Measurements from ENCODE around the gene NAALADL1. TPM values are rescaled to one million over a fixed set of nuclear protein-coding genes. Genes with fewer than 3 reads are reported as not detected.

NAALADL1 gene
- total RNA-seq, 2 experiments from 2014 or later, result 2.7 to 3.9 TPM

DNA sequence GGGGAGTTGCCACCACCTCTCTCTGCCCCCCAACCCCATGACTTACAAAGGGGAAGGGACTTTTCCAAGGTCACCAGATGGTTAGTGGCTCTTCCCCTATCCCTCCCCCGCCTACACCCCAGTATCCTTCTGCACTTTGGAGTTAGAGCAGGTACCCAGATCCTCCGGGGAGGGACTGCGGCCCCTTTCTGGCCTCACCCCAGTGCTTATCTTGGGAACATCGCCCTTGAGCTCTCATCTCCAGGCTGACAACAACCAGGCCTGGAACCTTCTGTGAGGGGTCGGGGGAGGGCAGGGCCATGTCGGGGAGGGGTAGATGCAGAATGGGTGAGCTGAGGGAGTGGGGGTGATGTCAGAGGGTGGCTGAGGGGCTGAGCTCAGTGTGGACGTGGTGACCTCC, 7.5 kb upstream of the NAALADL1 start:
- POLR2A ChIA-PET, result interaction anchor here (0.6 to 0.7 kb wide), 2 partner anchors 48 to 124 kb away, joined by 3 to 4 read pairs; no protein-coding TSS in a partner anchor

DNA sequence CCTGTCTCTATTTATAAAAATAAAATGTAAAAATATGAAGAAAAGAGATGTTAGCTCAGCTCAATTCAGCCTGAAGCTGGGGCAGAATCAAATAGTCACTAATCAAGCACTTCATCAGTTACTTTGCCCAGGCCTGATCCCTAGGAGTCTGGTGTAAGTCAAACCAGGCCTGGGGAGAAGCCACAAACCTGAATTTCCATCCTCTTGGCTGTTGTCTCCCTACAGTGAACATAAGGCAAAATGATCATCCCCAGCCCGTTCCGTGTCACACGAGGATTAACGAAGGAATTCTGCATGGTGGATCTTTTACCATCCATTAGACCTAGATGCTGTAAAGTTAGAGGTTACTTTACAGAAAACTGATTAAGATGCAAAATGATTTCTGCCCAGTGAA, 6.5 kb upstream of the NAALADL1 start:
- no peak overlapping the region for H3K4me2 ChIP-seq (ENCODE audit: low read length)
- peaks cover 24% of the 10 kb centered on the region for H3K4me1 ChIP-seq (ENCODE audit: insufficient read depth, low read length, poor library complexity, severe bottlenecking)
- intact Hi-C loops (cut with micrococcal nuclease; ENCODE audit: unreplicated experiment), result no loop called here
- H3K9me2 ChIP-seq (ENCODE audit: insufficient read depth, low read length), result no peaks in the 10 kb centered on the region
- no peaks in the 10 kb centered on the region for H3K79me2 ChIP-seq (ENCODE audit: insufficient read depth, low read depth, low read length)
- TF ChIP-seq, protein P1, sequence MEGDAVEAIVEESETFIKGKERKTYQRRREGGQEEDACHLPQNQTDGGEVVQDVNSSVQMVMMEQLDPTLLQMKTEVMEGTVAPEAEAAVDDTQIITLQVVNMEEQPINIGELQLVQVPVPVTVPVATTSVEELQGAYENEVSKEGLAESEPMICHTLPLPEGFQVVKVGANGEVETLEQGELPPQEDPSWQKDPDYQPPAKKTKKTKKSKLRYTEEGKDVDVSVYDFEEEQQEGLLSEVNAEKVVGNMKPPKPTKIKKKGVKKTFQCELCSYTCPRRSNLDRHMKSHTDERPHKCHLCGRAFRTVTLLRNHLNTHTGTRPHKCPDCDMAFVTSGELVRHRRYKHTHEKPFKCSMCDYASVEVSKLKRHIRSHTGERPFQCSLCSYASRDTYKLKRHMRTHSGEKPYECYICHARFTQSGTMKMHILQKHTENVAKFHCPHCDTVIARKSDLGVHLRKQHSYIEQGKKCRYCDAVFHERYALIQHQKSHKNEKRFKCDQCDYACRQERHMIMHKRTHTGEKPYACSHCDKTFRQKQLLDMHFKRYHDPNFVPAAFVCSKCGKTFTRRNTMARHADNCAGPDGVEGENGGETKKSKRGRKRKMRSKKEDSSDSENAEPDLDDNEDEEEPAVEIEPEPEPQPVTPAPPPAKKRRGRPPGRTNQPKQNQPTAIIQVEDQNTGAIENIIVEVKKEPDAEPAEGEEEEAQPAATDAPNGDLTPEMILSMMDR (conservative IDR thresholded peaks at IDR 0.05; ENCODE audit: low read length), result no peak
- TF ChIP-seq EZH2phosphoT487 (IDR thresholded peaks at IDR 0.05; ENCODE audit: borderline replicate concordance, low read depth, low read length), result no peak
- H4K20me1 ChIP-seq (ENCODE audit: insufficient read depth, low read length), result no peaks in the 10 kb centered on the region
- no peak overlapping the region for H3K4me3 ChIP-seq (ENCODE audit: low read depth, low read length, poor library complexity, severe bottlenecking)
- no peak overlapping the region for H3K27ac ChIP-seq (ENCODE audit: low read depth, low read length, poor library complexity, severe bottlenecking)
- no peaks in the 10 kb centered on the region for H3K9me3 ChIP-seq (ENCODE audit: low read length)
- no peak for DNase-seq (ENCODE audit: low spot score)
- POLR2A ChIA-PET, result interaction anchor here (0.8 kb wide), 1 partner anchor 66 kb away, joined by 4 read pairs; no protein-coding TSS in a partner anchor
- no peaks in the 10 kb centered on the region for H3K36me3 ChIP-seq (ENCODE audit: insufficient read depth, low read length)
- BruUV-seq (replicated peaks), result no TSS peak
- H2AFZ ChIP-seq (ENCODE audit: low read length), result no peak overlapping the region
- CTCF ChIA-PET (ENCODE audit: unreplicated experiment), result no interaction called here

More for the DNA sequence above, 7.5 kb upstream of the NAALADL1 start:
- Histone ChIP-seq H3K4me3 (ENCODE audit: low read depth, low read length, poor library complexity, severe bottlenecking) (no peak overlapping the region), H3K4me2 (ENCODE audit: low read length) (no peak overlapping the region), H3K27ac (ENCODE audit: low read depth, low read length, poor library complexity, severe bottlenecking) (no peak overlapping the region), H3K79me2 (ENCODE audit: insufficient read depth, low read depth, low read length) (no peaks in the 10 kb centered on the region), H2AFZ (ENCODE audit: low read length) (no peak overlapping the region), H4K20me1 (ENCODE audit: insufficient read depth, low read length) (no peaks in the 10 kb centered on the region), H3K9me3 (ENCODE audit: low read length) (no peaks in the 10 kb centered on the region), H3K4me1 (ENCODE audit: insufficient read depth, low read length, poor library complexity, severe bottlenecking) (peaks cover 14% of the 10 kb centered on the region), H3K36me3 (ENCODE audit: insufficient read depth, low read length) (no peaks in the 10 kb centered on the region), H3K9me2 (ENCODE audit: insufficient read depth, low read length) (no peaks in the 10 kb centered on the region)
- CTCF ChIA-PET (ENCODE audit: unreplicated experiment), result no interaction called here
- TF ChIP-seq EZH2phosphoT487 (IDR thresholded peaks at IDR 0.05; ENCODE audit: borderline replicate concordance, low read depth, low read length), result no peak
- TF ChIP-seq, protein P1 (conservative IDR thresholded peaks at IDR 0.05; ENCODE audit: low read length), result no peak
- no peak for DNase-seq (ENCODE audit: low spot score)
- BruUV-seq (replicated peaks), result no TSS peak
- intact Hi-C loops (cut with micrococcal nuclease; ENCODE audit: unreplicated experiment), result no loop called here

DNA sequence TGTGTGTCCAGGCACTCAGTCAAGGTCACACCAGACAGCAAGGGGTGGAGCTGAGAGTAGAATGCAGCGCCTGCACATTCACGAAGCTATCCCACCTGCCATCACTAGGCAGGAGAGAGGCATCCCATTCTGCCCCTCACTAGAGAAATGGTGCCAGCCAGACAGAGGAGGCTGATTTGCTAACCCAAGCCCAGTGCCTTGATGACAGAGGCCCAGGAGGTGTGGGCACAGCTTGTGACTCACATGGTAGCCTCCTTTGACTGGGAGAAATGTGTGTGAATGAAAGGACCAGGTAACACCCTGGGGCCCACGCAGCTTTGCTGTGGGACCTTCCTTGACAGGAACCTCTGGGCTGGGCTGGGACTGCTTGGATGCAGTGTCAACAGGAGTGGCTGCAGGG, 5.2 kb upstream of the NAALADL1 start:
- no peaks in the 10 kb centered on the region for H3K9me3 ChIP-seq (ENCODE audit: low read length)
- CTCF ChIA-PET (ENCODE audit: unreplicated experiment), result no interaction called here
- BruUV-seq (replicated peaks), result no TSS peak
- H2AFZ ChIP-seq (ENCODE audit: low read length), result no peak overlapping the region
- no peaks in the 10 kb centered on the region for H3K79me2 ChIP-seq (ENCODE audit: insufficient read depth, low read depth, low read length)
- intact Hi-C loops (cut with micrococcal nuclease; ENCODE audit: unreplicated experiment), result no loop called here
- no peak overlapping the region for H3K4me2 ChIP-seq (ENCODE audit: low read length)
- POLR2A ChIA-PET, result no interaction called here
- DNase-seq (ENCODE audit: low spot score), result no peak
- no peak overlapping the region for H3K27ac ChIP-seq (ENCODE audit: low read depth, low read length, poor library complexity, severe bottlenecking)
- H3K4me1 ChIP-seq (ENCODE audit: insufficient read depth, low read length, poor library complexity, severe bottlenecking), result peaks cover 27% of the 10 kb centered on the region
- no peaks in the 10 kb centered on the region for H3K36me3 ChIP-seq (ENCODE audit: insufficient read depth, low read length)
- no peaks in the 10 kb centered on the region for H4K20me1 ChIP-seq (ENCODE audit: insufficient read depth, low read length)
- TF ChIP-seq EZH2phosphoT487 (IDR thresholded peaks at IDR 0.05; ENCODE audit: borderline replicate concordance, low read depth, low read length), result no peak
- TF ChIP-seq, protein P1 (conservative IDR thresholded peaks at IDR 0.05; ENCODE audit: low read length), result no peak
- no peaks in the 10 kb centered on the region for H3K9me2 ChIP-seq (ENCODE audit: insufficient read depth, low read length)
- H3K4me3 ChIP-seq (ENCODE audit: low read depth, low read length, poor library complexity, severe bottlenecking), result no peak overlapping the region
